Suprapubic skin (tissue), 4 donors: ENCODE results near the gene U2AF2. TPM values are rescaled to one million over a fixed set of nuclear protein-coding genes. Genes with fewer than 3 reads are reported as not detected.

Source experiments
- DNase-seq, 2 donors: peaks; one replicate each; pipeline ENCODE4 v3.0.0-alpha.2; 2019; ENCODE audit warnings: low spot score in 2 of 2
- H3K27ac ChIP-seq: fragments of 200-600 bp; sonication (generic); one replicate; pipeline ENCODE4 v1.5.1; 2019
- H3K27me3 ChIP-seq: fragments of 200-600 bp; sonication (generic); one replicate; pipeline ENCODE4 v1.5.1; 2019
- H3K36me3 ChIP-seq: fragments of 200-600 bp; sonication (generic); one replicate; pipeline ENCODE4 v1.5.1; 2019
- H3K4me1 ChIP-seq: fragments of 200-600 bp; sonication (generic); one replicate; pipeline ENCODE4 v1.5.1; 2019
- H3K4me3 ChIP-seq: fragments of 200-600 bp; sonication (generic); one replicate; pipeline ENCODE4 v1.5.1; 2019; ENCODE audit warnings: mild to moderate bottlenecking
- H3K9me3 ChIP-seq: fragments of 200-600 bp; sonication (generic); one replicate; pipeline ENCODE4 v1.5.1; 2019
- CTCF ChIP-seq, 2 donors: fragments of 200-600 bp in 1 of 2; fragments of 450-650 bp in 1 of 2; sonication (generic) in 1 of 2; IDR thresholded peaks; one replicate each; pipeline ENCODE4 v1.5.1; 2016 to 2019; ENCODE audit warnings: antibody characterized with exemption in 2 of 2, mild to moderate bottlenecking in 1 of 2, moderate library complexity in 1 of 2
- EP300 ChIP-seq: sonication (generic); formaldehyde crosslinking; IDR thresholded peaks from one replicate; pipeline ENCODE4 v1.6.1; 2017; ENCODE audit warnings: antibody characterized with exemption
- POLR2A ChIP-seq, 2 donors: fragments of 450-650 bp; IDR thresholded peaks; one replicate each; pipeline ENCODE4 v1.6.1; 2017; ENCODE audit warnings: antibody characterized with exemption in 2 of 2, mild to moderate bottlenecking in 2 of 2, moderate library complexity in 2 of 2
- POLR2AphosphoS5 ChIP-seq, 3 donors: sonication (generic); formaldehyde crosslinking; IDR thresholded peaks; one replicate each; pipeline ENCODE4 v1.6.1; 2017; ENCODE audit warnings: antibody characterized with exemption in 3 of 3
- WGBS: methylation state at CpG from one replicate; pipeline ENCODE4 v1.1.5; 2018; 5-methylcytosine and 5-hydroxymethylcytosine counted together
- total RNA-seq, 4 donors: library from RNA; depleted of rRNA; stranded (reverse); fragments of >200 nt; gene quantifications; one replicate each; pipeline ENCODE4 v1.1.0, GENCODE V29; 2016

Gene U2AF2
- total RNA-seq, 4 donors from 2014 or later = 82.8 to 128 (median 88.5) TPM

GRCh38 chr19:55647732-55648584 is 6.9 kb upstream of the U2AF2 start, which contains the start of gene CCDC106:
CCDC106 (plus strand) TSS chr19:55648212; CDS start chr19:55649047, 835 bp downstream.
- no peaks in the 10 kb centered on the region for H3K27me3 ChIP-seq
- H3K4me1 ChIP-seq = peaks cover 49% of the 10 kb centered on the region
- peaks cover 13% of the 10 kb centered on the region for H3K36me3 ChIP-seq
- H3K9me3 ChIP-seq = no peaks in the 10 kb centered on the region
- H3K27ac ChIP-seq = peak within 1 kb of the TSS; percentile 82
- WGBS = 1% methylated on average over 55 of the region's 87 CpGs
- peak in 1 of 2 donors; percentile 72 for DNase-seq
- peak within 1 kb of the TSS; percentile 90 for H3K4me3 ChIP-seq
- no peak for TF ChIP-seq POLR2AphosphoS5 (IDR thresholded peaks at IDR 0.05)
- no peak for TF ChIP-seq EP300
- no peak for TF ChIP-seq POLR2A (IDR thresholded peaks at IDR 0.05)
- TF ChIP-seq CTCF (IDR thresholded peaks at IDR 0.05) = no peak

- H3K4me3 ChIP-seq = peak overlapping the region; percentile 90
- no peak for TF ChIP-seq POLR2AphosphoS5 (IDR thresholded peaks at IDR 0.05)
- TF ChIP-seq CTCF (IDR thresholded peaks at IDR 0.05) = no peak
- TF ChIP-seq EP300 = no peak
- TF ChIP-seq POLR2A (IDR thresholded peaks at IDR 0.05) = no peak
- H3K9me3 ChIP-seq = no peaks in the 10 kb centered on the region
- H3K27me3 ChIP-seq = no peaks in the 10 kb centered on the region
- peak overlapping the region; percentile 82 for H3K27ac ChIP-seq
- peaks cover 13% of the 10 kb centered on the region for H3K36me3 ChIP-seq
- peaks cover 51% of the 10 kb centered on the region for H3K4me1 ChIP-seq
- DNase-seq = peak in 1 of 2 donors; percentile 61
- 22% methylated on average over 25 of the region's 25 CpGs for WGBS
These were observed 6.1 kb upstream of the U2AF2 start for GRCh38 chr19:55648585-55649267.

GRCh38 chr19:55649268-55650125 is 5.3 kb upstream of the U2AF2 start:
- H3K4me3 ChIP-seq = peak overlapping the region; percentile 90
- H3K27ac ChIP-seq = no peak overlapping the region
- TF ChIP-seq POLR2A (IDR thresholded peaks at IDR 0.05) (no peak), EP300 (no peak), CTCF (IDR thresholded peaks at IDR 0.05) (no peak), POLR2AphosphoS5 (IDR thresholded peaks at IDR 0.05) (no peak)
- H3K9me3 ChIP-seq = no peaks in the 10 kb centered on the region
- H3K27me3 ChIP-seq = no peaks in the 10 kb centered on the region
- peaks cover 13% of the 10 kb centered on the region for H3K36me3 ChIP-seq
- DNase-seq = no peak
- peaks cover 44% of the 10 kb centered on the region for H3K4me1 ChIP-seq
- WGBS = 70% methylated on average over 9 of the region's 17 CpGs

- DNase-seq = no peak
- no peaks in the 10 kb centered on the region for H3K9me3 ChIP-seq
- no peaks in the 10 kb centered on the region for H3K27me3 ChIP-seq
- no peak overlapping the region for H3K27ac ChIP-seq
- WGBS = 84% methylated on average over 4 of the region's 4 CpGs
- H3K4me1 ChIP-seq = peaks cover 37% of the 10 kb centered on the region
- H3K36me3 ChIP-seq = peaks cover 8% of the 10 kb centered on the region
- no peak overlapping the region for H3K4me3 ChIP-seq
- no peak for TF ChIP-seq EP300
- no peak for TF ChIP-seq POLR2A (IDR thresholded peaks at IDR 0.05)
These were observed 4.7 kb upstream of the U2AF2 start for GRCh38 chr19:55650126-55650557.

GRCh38 chr19:55650602-55651230 is 4.1 kb upstream of the U2AF2 start:
- Histone ChIP-seq H3K4me1 (peaks cover 36% of the 10 kb centered on the region), H3K36me3 (peaks cover 4% of the 10 kb centered on the region), H3K27me3 (no peaks in the 10 kb centered on the region), H3K4me3 (no peak overlapping the region), H3K27ac (no peak overlapping the region), H3K9me3 (no peaks in the 10 kb centered on the region)
- 92% methylated on average over 17 of the region's 17 CpGs for WGBS
- no peak for TF ChIP-seq EP300
- TF ChIP-seq POLR2AphosphoS5 (IDR thresholded peaks at IDR 0.05) = no peak
- TF ChIP-seq POLR2A (IDR thresholded peaks at IDR 0.05) = no peak
- no peak for TF ChIP-seq CTCF (IDR thresholded peaks at IDR 0.05)
- peak in 1 of 2 donors; percentile 61 for DNase-seq
